B cell (primary cell): Measurements from ENCODE around the gene PSD4.

Source experiments
- EZH2 ChIP-seq: IDR thresholded peaks from 2 replicates; pipeline ENCODE4 v1.6.1; 2012; ENCODE audit warnings: borderline replicate concordance, low read depth, mild to moderate bottlenecking, moderate library complexity, low read length; ENCODE audit not compliant: insufficient read depth, poor library complexity, severe bottlenecking
- TF ChIP-seq, protein P1 (sequence below): fragments of 200-600 bp; IDR thresholded peaks from one replicate; pipeline ENCODE4 v1.8.0; 2022; ENCODE audit warnings: antibody characterized with exemption, mild to moderate bottlenecking

DNA sequence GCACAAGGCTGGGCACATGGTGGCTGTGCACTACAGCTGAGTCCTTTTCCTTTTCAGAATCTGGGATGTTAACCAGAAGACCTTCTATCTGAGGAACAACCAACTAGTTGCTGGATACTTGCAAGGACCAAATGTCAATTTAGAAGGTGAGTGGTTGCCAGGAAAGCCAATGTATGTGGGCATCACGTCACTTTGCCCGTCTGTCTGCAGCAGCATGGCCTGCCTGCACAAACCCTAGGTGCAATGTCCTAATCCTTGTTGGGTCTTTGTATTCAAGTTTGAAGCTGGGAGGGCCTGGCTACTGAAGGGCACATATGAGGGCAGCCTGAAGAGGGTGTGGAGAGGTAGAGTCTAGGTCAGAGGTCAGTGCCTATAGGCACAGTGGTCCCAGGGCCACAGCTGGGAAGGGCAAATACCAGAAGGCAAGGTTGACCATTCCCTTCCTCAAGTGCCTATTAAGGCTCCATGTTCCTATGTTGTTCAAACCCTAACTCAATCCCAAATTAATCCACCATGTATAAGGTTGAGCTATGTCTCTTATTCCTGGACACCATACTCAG, 44.2 kb upstream of the PSD4 start:
- TF ChIP-seq, protein P1, sequence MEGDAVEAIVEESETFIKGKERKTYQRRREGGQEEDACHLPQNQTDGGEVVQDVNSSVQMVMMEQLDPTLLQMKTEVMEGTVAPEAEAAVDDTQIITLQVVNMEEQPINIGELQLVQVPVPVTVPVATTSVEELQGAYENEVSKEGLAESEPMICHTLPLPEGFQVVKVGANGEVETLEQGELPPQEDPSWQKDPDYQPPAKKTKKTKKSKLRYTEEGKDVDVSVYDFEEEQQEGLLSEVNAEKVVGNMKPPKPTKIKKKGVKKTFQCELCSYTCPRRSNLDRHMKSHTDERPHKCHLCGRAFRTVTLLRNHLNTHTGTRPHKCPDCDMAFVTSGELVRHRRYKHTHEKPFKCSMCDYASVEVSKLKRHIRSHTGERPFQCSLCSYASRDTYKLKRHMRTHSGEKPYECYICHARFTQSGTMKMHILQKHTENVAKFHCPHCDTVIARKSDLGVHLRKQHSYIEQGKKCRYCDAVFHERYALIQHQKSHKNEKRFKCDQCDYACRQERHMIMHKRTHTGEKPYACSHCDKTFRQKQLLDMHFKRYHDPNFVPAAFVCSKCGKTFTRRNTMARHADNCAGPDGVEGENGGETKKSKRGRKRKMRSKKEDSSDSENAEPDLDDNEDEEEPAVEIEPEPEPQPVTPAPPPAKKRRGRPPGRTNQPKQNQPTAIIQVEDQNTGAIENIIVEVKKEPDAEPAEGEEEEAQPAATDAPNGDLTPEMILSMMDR, result no peak
- TF ChIP-seq EZH2, result no peak
